ENCODE results near the gene NUDT14.

NUDT14 gene

DNA sequence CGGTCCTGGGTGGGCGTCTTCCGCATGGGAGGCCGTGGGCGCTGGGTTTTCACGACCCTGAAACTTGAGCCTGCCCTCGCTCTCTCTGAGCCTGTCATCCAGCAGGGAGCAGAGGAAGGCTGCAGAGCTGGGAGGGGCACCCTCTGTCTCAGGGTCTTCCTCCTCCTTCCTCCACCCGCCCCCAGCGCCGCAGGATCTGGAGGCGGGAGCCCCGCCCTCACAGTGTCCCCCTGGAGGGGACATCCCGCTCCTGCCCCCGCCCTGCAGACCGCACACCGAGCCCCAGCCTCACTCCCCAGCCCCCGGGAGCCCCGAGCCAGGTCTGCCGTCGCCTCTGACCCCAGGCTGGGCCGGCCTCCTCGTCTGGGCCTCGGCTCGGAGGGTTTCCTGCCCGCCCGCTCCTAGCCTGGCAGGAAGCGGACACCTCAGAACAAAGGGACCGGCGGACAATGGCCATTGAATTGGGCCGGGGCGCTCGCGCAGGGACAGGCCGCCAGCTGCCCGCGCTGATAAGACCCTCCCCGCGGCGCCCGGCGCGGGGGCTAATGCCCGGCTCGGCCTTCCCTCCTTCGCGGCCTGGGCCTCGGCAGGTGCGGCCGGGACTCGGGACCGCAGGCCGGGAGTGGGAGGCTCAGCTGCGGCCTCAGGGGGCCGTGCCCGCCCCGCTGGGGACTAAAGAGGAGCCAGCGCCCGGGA, 15.3 kb upstream of the NUDT14 start:
- DNase-seq = no peak

DNA sequence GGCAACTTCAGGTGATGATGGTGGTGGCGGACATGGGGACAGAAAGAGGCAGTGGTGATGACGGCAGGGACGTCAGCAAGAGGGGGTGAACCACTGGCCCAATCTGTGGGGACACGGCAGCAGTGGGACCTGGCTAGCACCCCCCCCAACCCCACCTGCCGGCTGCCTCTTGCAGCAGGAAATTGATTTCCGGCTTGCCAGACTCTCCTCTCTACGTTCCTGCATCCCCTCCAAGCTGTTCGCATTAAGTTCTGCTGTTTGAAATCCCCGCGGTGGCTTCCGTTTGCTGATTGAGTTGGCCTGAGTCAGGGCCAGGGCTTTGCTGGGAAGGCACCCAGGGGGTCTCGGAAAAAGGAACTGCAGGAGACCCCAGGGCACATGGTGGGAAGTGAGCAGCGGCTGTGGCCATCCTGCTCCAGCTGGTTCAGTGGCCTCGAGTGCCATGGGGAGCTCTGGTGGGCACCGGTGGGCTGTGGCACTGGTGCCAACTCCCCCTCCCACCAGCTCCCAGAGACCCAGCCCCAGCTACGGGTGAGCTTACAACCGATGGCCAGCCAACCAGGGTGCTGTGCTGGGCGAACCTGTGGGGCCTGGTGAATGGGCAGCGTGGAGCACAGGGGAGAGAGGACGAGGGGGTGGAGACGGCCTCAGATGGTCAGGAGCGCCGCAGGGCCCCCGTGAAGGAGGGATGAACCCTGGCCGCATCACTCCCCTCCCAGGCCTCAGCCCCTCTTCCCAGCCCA, 14.6 kb upstream of the NUDT14 start:
- no peak for DNase-seq

DNA sequence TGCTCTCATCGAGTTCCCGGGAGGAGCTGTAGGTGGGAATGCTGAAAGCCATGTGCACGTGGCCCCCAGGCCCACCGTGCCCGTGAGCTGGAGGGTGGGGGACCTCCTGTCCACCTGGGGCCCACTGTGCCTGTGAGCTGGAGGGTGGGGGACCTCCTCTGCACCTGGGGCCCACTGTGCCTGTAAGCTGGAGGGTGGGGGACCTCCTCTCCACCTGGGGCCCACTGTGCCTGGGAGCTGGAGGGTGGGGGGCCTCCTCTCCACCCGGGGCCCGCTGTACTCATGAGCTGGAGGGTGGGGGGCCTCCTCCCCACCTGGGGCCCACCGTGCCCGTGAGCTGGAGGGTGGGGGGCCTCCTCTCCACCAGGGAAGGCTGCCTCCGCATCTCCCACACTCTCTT, 13.9 kb upstream of the NUDT14 start:
- DNase-seq = no peak

DNA sequence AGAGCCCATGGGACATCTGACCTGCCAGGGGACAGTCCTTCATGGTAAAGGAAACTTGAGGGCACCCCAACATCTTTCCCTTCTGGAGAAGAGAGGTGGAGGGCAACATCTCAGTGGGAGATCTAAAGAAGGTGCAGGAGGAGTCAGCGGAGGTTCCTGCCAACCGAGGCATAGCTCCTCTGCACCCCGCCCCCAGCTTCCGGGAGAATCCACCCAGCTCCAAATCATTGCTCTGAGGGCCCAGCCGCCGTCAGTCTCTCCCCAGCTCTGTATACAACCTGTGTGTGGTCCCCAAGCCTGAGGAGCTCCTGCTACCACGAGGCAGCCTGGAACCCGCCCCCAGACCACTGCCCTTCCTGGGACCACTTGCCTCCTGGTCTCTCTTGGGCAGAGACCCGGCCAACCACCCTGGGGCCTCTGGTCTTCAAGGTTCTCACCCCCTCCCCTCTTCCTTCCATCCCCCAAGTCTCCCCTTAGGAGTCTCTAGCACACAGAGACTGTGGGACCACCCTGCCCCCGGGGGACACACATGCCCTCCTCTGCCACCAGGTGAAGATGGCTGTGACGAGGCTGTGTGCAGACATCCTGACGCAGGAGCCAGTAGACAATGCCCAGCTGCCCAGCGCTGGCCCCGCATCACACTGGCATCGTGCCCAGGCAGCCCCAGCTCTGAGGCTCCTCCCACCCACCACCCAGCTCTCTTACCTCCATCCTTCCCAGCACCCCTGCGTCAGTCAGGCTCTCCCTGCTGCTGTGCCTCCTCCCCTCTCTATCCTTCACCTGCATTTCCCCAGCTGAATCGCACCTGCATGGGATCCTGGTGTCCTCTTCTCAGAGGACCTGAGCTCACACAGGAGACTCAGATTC, 13.0 kb upstream of the NUDT14 start:
- no peak for DNase-seq

DNA sequence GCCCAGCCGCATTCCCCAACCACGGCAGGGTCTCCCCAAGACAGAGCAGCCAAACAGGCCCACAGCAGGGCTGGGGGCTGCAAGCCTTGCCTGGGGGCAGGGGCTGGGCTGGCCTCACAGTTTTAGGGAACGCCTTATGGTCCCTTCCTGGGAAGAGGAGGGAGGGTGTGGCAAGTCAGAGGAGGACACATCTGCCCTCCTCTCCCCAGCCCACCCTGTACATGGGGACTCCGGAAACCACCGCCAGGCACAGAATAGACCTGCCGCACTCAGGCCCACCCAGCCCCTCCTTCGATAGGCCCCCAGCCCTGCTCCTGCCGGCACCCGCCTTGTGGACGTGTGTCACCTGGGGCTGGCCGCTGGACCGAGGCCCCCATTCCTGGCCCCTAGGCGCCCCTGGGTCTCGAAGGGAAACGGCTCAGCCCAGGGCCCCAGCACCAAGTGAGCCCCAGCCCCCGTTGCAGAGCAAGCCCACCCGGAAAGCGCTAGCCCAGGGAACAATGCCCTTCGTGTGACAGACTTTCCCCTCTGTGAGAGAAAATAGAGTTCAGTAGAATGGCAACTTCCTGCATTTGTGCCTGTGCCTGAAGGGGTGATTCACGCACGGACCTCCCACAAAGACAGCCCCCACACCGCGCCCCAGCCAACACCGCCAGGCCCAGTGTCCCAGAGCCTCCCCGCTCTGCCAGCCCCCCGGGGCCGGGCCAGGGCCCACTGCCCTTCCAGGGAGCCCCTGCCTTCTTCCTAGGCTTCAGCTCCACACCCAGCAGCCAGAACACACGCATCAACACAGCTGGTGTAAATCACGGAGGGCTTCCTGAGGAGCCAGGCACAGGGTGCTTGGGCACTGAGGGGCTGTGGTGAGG, 12.0 kb upstream of the NUDT14 start:
- no peak for DNase-seq

DNA sequence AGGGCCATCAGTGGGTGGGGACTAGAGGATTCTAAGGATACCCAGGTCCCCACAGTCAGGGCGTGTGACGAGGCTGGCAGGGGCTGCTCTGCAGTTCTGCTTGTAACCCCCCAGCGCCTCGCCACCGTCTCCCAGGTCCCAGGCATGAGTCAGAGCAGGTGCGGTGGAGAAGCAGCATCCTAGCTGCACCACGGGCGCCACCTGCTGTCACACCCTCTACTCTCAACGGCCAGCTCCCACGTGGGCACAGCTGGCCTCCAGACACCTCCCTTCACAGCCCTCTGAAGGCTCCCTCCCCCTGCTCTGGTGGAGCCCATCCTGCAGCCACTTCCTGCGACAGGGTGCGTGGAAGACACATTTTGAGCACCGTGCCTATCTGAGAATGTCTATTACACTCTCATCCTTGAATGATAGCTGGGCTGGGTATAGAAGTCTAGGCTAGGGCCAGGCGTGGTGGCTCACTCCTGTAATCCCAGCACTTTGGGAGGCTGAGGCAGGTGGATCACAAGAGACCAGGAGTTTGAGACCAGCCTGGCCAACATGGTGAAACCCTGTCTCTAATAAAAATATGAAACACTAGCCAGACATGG, 6.9 kb upstream of the NUDT14 start:
- DNase-seq = no peak

DNA sequence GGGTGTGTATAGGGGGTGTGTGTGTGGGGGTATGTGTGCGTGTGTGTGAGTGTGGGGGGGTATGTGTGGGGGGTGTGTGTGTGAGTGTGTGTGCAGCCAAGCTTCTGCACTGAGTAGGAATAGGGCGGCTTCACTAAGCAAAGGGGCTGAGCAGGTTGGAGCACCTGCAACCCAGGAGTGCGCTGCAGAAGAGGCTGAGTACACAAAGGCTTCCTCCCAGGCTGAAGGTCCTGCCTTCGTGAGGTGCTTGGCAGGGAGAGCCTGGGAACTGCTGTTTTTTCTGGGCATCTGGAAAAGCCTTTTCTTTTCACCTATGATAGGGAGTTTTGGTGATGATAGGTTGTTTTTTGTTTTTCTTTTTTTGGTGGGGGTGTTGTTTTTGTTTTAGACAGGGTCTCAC, 6.0 kb upstream of the NUDT14 start:
- DNase-seq = no peak

DNA sequence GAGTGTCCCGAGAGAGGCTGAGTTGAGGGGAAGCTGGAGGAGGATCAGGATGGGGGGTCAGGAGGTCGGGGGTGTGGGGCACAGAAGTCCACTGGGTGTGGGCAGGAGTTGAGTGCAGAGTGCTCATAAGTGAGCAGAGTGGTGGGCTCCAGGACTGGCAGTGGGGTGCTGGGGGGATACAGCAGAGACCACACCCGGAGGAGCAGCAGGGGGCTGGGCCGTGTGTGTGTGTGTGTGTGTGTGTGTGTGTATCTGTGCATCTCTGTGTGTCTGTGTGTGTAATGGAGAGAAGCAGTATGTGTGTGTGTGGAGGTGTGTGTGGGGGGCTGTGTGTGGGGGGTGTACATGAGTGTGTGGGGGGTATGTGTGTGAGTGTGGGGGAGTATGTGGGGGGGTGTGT, 4.9 kb upstream of the NUDT14 start:
- no peak for DNase-seq

DNA sequence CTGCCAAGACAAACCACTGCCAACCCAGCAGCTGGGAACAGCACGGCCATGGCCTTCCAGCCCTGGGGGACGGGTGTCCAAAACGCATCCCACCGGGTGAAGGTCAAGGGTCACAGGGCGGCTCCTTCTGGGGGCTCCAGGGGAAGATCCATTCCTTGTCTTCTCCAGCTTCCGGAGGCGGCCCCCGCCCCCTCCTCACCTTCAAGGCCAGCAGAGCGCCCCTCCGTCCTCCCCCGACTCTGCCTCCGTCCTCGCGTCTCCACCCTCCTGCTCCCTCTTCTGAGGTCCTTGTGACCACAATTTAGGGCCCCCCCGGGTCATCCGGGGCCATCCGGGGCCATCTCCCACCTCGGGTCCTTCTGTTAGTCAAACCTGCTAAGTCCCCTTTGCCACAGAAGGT, 3.9 kb upstream of the NUDT14 start:
- DNase-seq = no peak

DNA sequence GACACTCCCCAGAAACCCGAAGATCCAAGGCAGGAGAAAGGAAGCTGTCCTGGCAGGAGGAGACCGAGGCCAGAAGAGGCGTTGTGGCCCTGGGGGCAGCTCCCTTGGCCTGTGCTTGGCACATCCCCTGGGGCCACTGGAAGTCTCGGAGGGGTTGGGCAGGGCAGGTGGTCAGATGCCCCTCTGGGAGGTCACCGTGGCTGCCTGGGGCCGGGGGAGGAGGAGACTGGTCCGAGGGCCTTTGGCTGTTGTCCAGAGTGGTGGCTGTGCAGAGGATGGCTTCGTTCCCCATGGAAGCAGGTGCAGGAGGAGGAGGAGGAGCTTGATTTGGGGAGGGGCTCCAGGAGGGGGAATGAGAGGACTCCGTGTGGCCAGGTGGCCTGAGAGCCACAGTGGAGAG, 3.3 kb upstream of the NUDT14 start:
- DNase-seq = no peak

DNA sequence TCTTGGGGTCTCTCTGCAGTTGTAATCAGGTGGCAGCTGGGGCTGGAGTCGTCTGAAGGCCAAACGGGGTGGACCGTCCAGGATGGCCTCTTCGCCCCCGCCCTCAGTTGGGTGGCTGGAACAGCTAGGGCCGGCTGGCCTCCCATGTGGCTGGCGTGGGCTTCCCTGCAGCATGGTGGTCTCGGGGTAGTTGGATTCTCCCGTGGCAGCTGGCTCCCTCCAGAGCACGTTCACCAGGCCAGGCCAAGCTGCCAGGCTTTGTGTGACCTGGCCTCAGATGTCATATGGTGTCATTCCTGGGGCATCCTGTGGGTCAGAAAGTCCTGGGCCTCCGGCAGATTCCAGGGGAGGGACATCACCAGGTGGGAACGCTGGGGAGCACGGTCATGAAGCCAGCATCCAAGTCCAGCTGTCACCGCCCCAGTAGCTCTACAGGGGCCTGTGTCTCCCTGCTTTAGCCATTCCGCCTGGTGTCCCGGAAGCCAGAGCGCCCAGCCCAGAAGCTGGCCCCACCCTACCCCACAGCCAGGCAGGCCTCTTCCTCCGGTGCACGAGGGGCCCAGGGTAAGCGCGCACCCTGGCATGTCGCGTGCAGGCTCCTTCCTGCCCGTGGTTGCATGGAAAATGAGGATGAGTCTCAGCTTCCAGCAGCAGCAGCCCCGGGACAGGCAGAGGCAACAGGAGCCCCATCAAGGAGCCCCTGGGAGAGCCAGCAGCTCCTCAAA, 1.3 kb upstream of the NUDT14 start:
- no peak for DNase-seq

DNA sequence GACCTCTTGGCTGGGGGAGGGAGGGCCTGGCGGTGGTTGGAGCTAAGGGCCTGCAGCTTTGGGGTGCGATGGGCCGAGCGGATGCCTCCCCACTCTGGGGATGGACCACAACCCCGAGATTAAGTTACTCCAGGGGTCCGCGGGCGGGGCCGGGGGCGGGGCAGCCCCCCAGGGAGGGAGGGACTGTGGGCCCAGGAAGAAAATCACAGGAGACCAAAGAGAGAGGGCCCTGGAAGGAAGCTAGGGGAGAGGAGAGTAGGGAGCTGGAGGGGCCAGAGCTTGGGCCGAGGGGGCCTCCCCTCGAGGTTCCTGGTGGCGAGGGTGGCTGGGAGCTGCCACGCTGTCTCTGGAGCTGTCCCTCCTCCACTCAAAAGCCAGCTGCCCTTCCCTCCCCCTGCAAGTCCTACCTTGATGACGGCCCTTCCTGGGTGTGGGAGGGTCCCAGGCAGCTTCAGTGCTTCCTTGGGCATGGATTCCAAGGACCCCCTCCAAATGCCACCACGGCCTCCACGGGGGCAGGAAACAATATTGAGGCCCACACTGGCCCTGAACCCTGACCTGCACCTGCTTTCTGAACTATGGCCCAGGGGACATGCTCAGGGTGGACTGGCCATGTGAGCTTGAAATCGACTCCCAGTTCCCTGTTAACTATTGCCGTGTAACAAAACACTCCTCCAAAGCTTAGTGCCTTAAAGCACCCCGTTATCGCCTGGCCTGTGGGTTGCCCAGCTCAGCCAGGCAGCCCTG, 610 bp upstream of the NUDT14 start:
- no peak for DNase-seq

DNA sequence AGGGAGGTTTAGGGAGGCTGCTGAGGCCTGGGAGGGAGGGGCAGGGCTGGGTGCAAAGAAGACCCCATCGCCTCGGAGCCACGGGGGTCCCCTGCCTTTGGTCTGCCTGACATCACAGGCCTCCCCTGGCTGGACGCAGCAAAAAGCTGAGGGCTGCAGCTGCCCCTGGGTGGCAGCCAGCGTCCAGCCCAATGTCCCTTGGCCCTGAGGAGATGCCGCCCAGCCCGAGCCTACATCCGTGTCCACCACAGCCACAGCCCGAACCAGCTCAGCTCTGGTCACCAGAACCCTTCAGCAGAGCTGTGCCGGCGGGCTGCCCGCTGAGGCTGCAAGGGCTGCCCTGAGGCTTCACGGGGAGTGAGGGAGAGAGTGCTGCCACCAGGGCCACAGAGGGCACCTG, 1.9 kb downstream of the NUDT14 start:
- DNase-seq = no peak

DNA sequence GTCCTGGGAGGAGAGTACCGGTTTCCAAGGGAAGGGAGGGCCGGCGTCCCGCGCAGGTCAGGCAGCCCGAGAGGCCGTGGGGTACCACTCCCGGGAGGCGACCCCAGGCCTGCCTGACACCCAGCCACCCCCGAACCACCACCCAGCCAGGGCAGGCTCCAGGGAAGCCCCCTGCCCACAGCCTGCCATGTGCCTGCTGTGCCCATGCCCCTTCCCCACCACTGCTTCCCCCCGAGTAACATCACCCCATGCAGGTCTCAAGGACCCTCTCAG, 2.3 kb downstream of the NUDT14 start:
- DNase-seq = no peak

DNA sequence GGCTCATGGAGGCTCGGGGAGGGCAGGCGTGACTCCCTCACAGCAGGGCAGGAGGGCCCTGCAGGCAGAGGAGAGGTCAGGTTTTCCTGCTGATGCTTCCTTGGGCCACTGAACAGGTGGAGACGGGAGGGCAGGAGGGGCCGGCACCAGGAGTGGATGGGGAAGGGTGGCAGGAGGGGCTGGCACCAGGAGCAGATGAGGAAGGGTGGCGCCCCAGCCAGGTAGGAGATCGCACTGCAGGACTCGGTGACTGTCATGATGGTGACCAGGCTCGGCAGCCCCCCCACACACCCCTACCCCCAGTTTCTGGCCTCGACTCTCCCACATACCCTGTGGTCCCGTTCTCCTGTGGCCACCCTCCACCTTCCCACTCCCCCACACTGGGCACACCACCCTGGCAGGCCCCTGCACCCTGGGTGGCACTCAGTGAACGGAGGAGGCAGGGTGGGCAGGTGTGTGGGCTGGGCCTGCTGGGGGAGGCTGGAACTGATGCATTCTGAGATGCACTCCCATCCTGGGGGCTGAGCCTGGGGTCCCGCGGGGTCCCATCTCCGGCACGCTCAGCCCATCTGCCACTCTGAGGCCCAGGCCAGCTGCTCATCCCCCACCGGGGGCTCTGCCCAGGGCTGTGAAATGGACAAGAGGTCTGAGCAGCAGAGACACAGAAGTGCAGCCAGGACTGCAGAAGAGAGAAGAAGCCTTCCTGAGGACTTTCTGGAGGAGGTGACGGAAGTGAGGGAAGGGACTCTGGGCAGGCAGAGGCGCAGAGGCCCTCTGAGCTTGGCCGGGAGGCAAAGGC, 2.8 kb downstream of the NUDT14 start:
- no peak for DNase-seq

DNA sequence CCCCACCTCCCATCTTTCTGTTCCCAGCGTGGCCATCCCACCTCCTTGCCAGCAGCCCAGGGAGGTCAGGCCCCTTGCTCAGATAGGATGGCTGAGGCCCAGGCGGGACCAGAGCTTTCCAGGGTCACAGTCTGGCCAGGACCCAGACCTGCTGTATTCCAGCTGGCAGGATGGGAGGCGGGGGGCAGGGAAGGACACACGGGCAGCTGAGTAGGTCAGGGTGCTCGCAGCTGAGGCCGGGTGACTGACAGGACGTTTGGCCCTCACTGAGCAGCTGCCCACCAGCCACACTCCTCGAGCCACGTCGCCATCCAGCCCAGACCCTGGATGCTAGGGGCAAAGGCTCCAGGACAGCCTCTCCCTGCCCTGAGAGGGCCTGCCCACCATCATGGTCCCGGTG, 4.0 kb downstream of the NUDT14 start:
- no peak for DNase-seq

DNA sequence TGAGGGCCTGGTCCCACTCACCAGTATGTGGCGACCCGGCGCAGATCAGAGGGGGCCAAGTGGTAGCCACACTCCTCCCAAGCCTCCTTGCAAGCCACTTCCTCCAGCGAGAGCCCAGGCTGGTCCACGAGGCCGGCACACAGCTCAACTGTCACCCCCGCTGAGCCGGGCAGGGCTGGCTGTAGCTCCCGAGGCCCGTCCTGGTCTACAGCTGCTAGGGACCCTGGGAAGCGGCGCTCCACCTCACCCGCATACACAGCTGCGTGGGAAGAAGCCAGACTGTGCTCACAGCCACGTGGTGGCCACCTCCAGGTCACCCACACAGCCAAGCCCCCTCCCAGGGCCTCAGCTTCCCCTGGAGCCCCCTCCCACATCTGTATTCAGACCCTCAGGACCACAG, 4.6 kb downstream of the NUDT14 start:
- no peak for DNase-seq

DNA sequence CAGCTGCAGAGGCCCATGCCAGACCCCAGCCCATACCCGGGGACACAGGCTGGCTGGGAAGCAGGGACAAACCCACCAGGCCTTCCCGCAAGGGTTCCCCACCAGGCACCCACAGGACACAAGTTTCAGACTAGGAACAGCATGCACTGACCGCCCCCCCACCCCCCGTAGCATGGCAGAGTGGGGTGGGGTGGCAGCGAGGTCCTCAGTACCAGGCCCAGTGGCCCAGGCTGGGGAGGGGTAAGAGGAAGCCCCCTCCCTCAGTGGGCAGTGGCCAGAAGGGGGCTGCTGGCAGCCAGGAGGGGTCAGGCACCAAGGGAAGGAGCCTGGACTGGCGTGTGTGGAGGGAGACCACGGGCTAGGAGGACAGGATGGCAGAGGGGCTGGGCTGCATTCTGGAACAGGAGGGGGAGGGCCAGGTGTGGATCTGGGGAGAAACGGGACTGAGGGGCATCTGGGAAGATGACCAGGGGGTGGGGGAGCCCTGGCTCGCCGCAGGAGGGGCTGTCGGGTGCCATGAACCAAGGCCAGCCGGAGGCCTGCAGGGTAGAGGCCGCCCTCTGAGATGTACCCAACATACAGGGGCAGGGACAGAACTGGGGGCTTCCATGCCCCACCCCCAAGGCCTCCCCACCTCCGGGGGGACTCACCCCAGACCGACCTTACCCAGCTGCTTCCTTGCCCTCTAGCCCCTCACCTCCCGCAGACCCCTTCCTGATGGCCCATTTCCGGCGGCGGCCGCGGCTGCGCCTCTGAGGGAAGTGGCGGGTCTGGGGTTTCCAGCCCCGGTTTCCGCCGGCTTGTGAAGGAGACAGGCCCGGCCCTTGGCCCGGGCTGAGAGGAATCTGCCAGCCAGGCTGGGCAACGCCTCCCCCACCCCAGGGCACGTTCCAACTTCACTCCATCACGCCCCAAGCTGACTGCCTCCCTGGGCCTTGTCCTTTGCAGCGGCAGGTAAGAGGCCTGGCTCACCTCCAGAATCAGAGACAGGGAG, 6.9 kb downstream of the NUDT14 start:
- no peak for DNase-seq

DNA sequence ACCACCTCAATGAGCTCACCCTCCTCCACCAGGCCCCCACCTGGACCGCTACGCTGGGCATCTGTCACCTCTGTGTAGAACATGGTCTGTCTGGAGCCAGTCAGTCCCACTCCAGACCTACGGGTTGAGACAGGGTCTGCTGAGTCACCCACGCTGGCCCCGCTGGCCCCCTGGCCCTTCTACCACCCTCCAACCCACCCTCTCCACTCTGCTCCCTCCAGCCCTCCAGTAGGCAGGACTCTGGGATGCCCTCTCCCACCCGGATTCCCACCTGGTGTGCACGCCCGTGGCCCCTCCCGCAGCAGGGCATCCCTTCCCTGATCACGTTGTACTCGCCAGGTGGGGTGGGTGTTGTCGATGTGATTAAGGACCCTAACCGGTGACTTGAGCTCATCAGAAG, 8.0 kb downstream of the NUDT14 start:
- DNase-seq = no peak

Data from 8988T (cell line).